ENCODE results near the gene DUT. TPM values are rescaled to one million over a fixed set of nuclear protein-coding genes. Genes with fewer than 3 reads are reported as not detected.

The DUT gene
- total and polyA plus RNA-seq, 10 donors = 72.6 to 145 (median 85.9) TPM

GRCh38 chr15:48340111-48340510 lies 8.9 kb downstream of the DUT start:
- H3K4me1 ChIP-seq = peaks cover 0 to 4% (median 0%) of the 10 kb centered on the region in 6 donors
- 61 to 69% (median 65%) methylated on average over 4 of the region's 4 CpGs for WGBS, 5 donors
- no peaks in the 10 kb centered on the region for H3K9me3 ChIP-seq
- no peak overlapping the region for H3K4me3 ChIP-seq
- TF ChIP-seq POLR2A (IDR thresholded peaks at IDR 0.05) (no peak), CTCF (IDR thresholded peaks at IDR 0.05 in 8 of 11, conservative IDR thresholded peaks at IDR 0.05 in 3 of 11) (no peak)
- no peak overlapping the region for H3K27ac ChIP-seq
- intact Hi-C loops (cut with DNase I; ENCODE audit: low total_unique reads) = no loop called here
- DNase-seq = no peak
- peaks cover 0 to 89% (median 46%) of the 10 kb centered on the region in 6 donors for H3K36me3 ChIP-seq
- H3K27me3 ChIP-seq (replicated peaks in 1 of 7) = no peaks in the 10 kb centered on the region

- H3K9me3 ChIP-seq = no peaks in the 10 kb centered on the region
- intact Hi-C loops (cut with DNase I; ENCODE audit: low total_unique reads) = no loop called here
- no peak overlapping the region for H3K4me3 ChIP-seq
- H3K36me3 ChIP-seq = peaks cover 0 to 56% (median 28%) of the 10 kb centered on the region in 6 donors
- DNase-seq = no peak
- WGBS, 5 donors = 93 to 99% (median 94%) methylated on average over 6 of the region's 6 CpGs
- H3K27me3 ChIP-seq (replicated peaks in 1 of 7) = no peaks in the 10 kb centered on the region
- no peak overlapping the region for H3K27ac ChIP-seq
- TF ChIP-seq POLR2AphosphoS5 (IDR thresholded peaks at IDR 0.05) = no peak
- TF ChIP-seq CTCF (IDR thresholded peaks at IDR 0.05 in 8 of 11, conservative IDR thresholded peaks at IDR 0.05 in 3 of 11) = no peak
- TF ChIP-seq POLR2A (IDR thresholded peaks at IDR 0.05) = no peak
- no peaks in the 10 kb centered on the region for H3K4me1 ChIP-seq
Observed at GRCh38 chr15:48343865-48344264, 12.6 kb downstream of the DUT start.

DNA sequence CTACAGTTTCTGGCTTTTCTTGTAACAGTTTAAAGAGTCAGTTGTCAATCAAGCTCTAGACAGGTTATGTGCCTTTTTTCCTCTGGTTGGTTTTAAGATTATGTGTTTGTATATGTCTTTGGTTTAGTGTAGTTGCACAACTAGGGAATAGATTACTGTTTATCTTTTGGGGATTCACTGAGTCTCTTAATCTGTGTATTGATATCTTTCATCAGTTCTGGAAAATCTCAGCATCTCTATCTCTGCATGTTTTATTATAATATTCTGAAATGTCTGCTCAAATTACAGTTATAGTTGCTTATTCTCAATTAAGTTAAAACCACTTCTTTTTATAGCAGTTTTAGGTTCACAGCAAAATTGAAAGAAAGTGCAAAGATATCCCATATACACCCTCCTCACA lies 14.3 kb downstream of the DUT start:
- Histone ChIP-seq H3K4me3 (no peak overlapping the region), H3K4me1 (no peaks in the 10 kb centered on the region), H3K9me3 (no peaks in the 10 kb centered on the region), H3K27ac (no peak overlapping the region), H3K27me3 (replicated peaks in 1 of 7) (no peaks in the 10 kb centered on the region), H3K36me3 (peaks cover 0 to 42% (median 23%) of the 10 kb centered on the region in 6 donors)
- intact Hi-C loops (cut with DNase I; ENCODE audit: low total_unique reads) = no loop called here
- TF ChIP-seq CTCF (IDR thresholded peaks at IDR 0.05 in 8 of 11, conservative IDR thresholded peaks at IDR 0.05 in 3 of 11) (no peak), POLR2A (IDR thresholded peaks at IDR 0.05) (no peak), POLR2AphosphoS5 (IDR thresholded peaks at IDR 0.05) (no peak)
- no peak for DNase-seq

DNA sequence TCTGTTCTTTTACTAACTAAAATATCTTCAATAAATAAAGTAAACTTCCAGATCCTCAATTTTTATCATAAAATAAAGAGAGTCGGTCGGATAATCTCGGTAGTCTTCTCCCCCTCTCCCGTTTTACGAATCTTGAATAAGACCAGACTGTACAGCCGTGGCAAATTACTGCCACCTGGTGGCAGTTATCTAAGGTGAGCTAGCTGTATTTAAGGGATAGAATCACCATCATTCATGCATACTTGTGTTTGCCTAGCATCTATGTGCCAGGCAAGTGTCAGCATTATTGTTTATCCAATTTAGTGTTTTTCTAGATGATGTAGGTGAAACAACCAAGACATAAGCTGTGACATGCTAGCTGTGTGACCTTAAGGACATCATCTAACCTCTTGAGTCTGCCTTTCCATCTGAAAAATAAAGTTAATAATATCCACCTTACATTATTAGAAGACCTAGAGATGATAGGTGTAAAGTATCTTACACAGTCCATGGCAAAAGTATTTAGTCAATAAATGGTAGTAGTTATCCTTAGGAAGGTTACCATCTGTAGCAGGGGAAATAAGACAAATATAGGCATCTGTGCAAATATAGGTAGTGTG lies 21.3 kb downstream of the DUT start:
- no peak overlapping the region for H3K27ac ChIP-seq
- H3K27me3 ChIP-seq (replicated peaks in 1 of 7) = no peaks in the 10 kb centered on the region
- H3K4me1 ChIP-seq = peaks cover 0 to 9% (median 5%) of the 10 kb centered on the region in 6 donors
- intact Hi-C loops (cut with DNase I; ENCODE audit: low total_unique reads) = loop anchor here (10.0 kb wide), 1 partner anchor 1158 kb away; no protein-coding TSS in a partner anchor
- 1 to 8% (median 4%) methylated on average over 6 of the region's 6 CpGs for WGBS, 5 donors
- no peaks in the 10 kb centered on the region for H3K36me3 ChIP-seq
- no peak for DNase-seq
- H3K9me3 ChIP-seq = no peaks in the 10 kb centered on the region
- no peak for TF ChIP-seq POLR2A (IDR thresholded peaks at IDR 0.05)
- peak; percentile 29 to 76 (median 59) for TF ChIP-seq CTCF (IDR thresholded peaks at IDR 0.05 in 8 of 11, conservative IDR thresholded peaks at IDR 0.05 in 3 of 11)
- no peak overlapping the region for H3K4me3 ChIP-seq

Measured in spleen (tissue), 11 donors.